H9 (cell line): ENCODE measurements around the gene RXRB. TPM values are rescaled to one million over a fixed set of nuclear protein-coding genes. Genes with fewer than 3 reads are reported as not detected.

ENCODE experiments used
- DNase-seq: peaks from one replicate; pipeline ENCODE4 v3.0.0-alpha.2; 2017
- H2AFZ ChIP-seq: one replicate; pipeline ENCODE4 v1.6.1; 2013; ENCODE audit warnings: mild to moderate bottlenecking, low read length, control low read depth, moderate library complexity
- H2AK5ac ChIP-seq: 2 replicates; pipeline ENCODE4 v1.6.1; 2013; ENCODE audit warnings: low read length, control low read depth, mixed read lengths; ENCODE audit not compliant: insufficient read length
- H2BK120ac ChIP-seq: one replicate; pipeline ENCODE4 v1.6.1; 2013; ENCODE audit warnings: low read depth, mild to moderate bottlenecking, low read length, control low read depth, inconsistent platforms; ENCODE audit not compliant: poor library complexity, severe bottlenecking
- H2BK12ac ChIP-seq: 2 replicates; pipeline ENCODE4 v1.6.1; 2013; ENCODE audit warnings: low read length, control low read depth, mixed read lengths, low read depth; ENCODE audit not compliant: insufficient read length
- H2BK15ac ChIP-seq: 2 replicates; pipeline ENCODE4 v1.6.1; 2013; ENCODE audit warnings: low read depth, low read length, control low read depth
- H2BK20ac ChIP-seq: one replicate; pipeline ENCODE4 v1.6.1; 2013; ENCODE audit warnings: low read depth, mild to moderate bottlenecking, low read length, control low read depth, inconsistent platforms; ENCODE audit not compliant: poor library complexity, severe bottlenecking
- H2BK5ac ChIP-seq: 2 replicates; pipeline ENCODE4 v1.6.1; 2013; ENCODE audit warnings: low read length, control low read depth, mixed read lengths; ENCODE audit not compliant: insufficient read length
- H3K14ac ChIP-seq: 2 replicates; pipeline ENCODE4 v1.6.1; 2013; ENCODE audit warnings: low read length, control low read depth; ENCODE audit not compliant: insufficient read depth
- H3K18ac ChIP-seq: 2 replicates; pipeline ENCODE4 v1.6.1; 2013; ENCODE audit warnings: low read depth, mild to moderate bottlenecking, mixed read lengths, low read length, control low read depth; ENCODE audit not compliant: insufficient read length
- H3K23ac ChIP-seq: 2 replicates; pipeline ENCODE4 v1.6.1; 2013; ENCODE audit warnings: low read length, control low read depth, mixed read lengths, low read depth; ENCODE audit not compliant: insufficient read length
- H3K23me2 ChIP-seq: 2 replicates; pipeline ENCODE4 v1.6.1; 2013; ENCODE audit warnings: low read depth, mild to moderate bottlenecking, mixed read lengths, low read length, control low read depth; ENCODE audit not compliant: insufficient read length, poor library complexity, severe bottlenecking
- H3K27ac ChIP-seq: 2 replicates; pipeline ENCODE4 v1.5.1; 2013; ENCODE audit warnings: low read length, control low read depth, mixed read lengths, low read depth; ENCODE audit not compliant: insufficient read length
- H3K27me3 ChIP-seq: 2 replicates; pipeline ENCODE4 v1.6.1; 2013; ENCODE audit warnings: low read length, control low read depth, inconsistent platforms; ENCODE audit not compliant: insufficient read depth
- H3K4ac ChIP-seq: 2 replicates; pipeline ENCODE4 v1.6.1; 2013; ENCODE audit warnings: low read depth, mild to moderate bottlenecking, control low read depth, inconsistent platforms, low read length, moderate library complexity
- H3K4me1 ChIP-seq: 2 replicates; pipeline ENCODE4 v1.6.1; 2013; ENCODE audit warnings: low read length, control low read depth, inconsistent platforms; ENCODE audit not compliant: insufficient read depth
- H3K4me2 ChIP-seq: 2 replicates; pipeline ENCODE4 v1.6.1; 2013; ENCODE audit warnings: low read length, control low read depth, mixed read lengths; ENCODE audit not compliant: insufficient read length, insufficient read depth
- H3K56ac ChIP-seq: 2 replicates; pipeline ENCODE4 v1.6.1; 2013; ENCODE audit warnings: low read depth, mild to moderate bottlenecking, mixed read lengths, low read length, control low read depth; ENCODE audit not compliant: insufficient read length
- H3K79me1 ChIP-seq: 2 replicates; pipeline ENCODE4 v1.6.1; 2013; ENCODE audit warnings: low read depth, mild to moderate bottlenecking, moderate library complexity, low read length, control low read depth, inconsistent platforms; ENCODE audit not compliant: insufficient read depth, poor library complexity, severe bottlenecking
- H3K79me2 ChIP-seq: 2 replicates; pipeline ENCODE4 v1.6.1; 2013; ENCODE audit warnings: low read length, control low read depth, inconsistent platforms; ENCODE audit not compliant: insufficient read depth
- H3K9ac ChIP-seq: 2 replicates; pipeline ENCODE4 v1.6.1; 2013; ENCODE audit warnings: low read length, control low read depth, mixed read lengths; ENCODE audit not compliant: insufficient read length; ENCODE audit errors: extremely low read depth
- H3K9me3 ChIP-seq: one replicate; pipeline ENCODE4 v1.6.1; 2013; ENCODE audit warnings: low read depth, low read length, inconsistent platforms; ENCODE audit not compliant: control insufficient read depth
- H3T11ph ChIP-seq: one replicate; pipeline ENCODE4 v1.6.1; 2013; ENCODE audit warnings: mild to moderate bottlenecking, low read length, control low read depth, inconsistent platforms
- H4K20me1 ChIP-seq: one replicate; pipeline ENCODE4 v1.6.1; 2013; ENCODE audit not compliant: control insufficient read depth, insufficient read length, insufficient read depth
- H4K5ac ChIP-seq: 2 replicates; pipeline ENCODE4 v1.6.1; 2013; ENCODE audit warnings: low read depth, mild to moderate bottlenecking, mixed read lengths, low read length, control low read depth; ENCODE audit not compliant: insufficient read length
- H4K8ac ChIP-seq: replicated peaks from 2 replicates; pipeline ENCODE4 v1.6.1; 2013; ENCODE audit warnings: low read length, control low read depth, mixed read lengths, low read depth; ENCODE audit not compliant: insufficient read length
- H4K91ac ChIP-seq: 2 replicates; pipeline ENCODE4 v1.6.1; 2013; ENCODE audit warnings: low read depth, mild to moderate bottlenecking, moderate library complexity, mixed read lengths, low read length, control low read depth; ENCODE audit not compliant: insufficient read length
- H3K27ac Mint-ChIP-seq, 3 experiments: 2 replicates in 2 of 3; 3 replicates in 1 of 3; pipeline ENCODE4 v1.8.0; 2020 to 2021; ENCODE audit warnings: mixed read lengths in 3 of 3, mild to moderate bottlenecking in 1 of 3, moderate library complexity in 1 of 3
- H3K27me3 Mint-ChIP-seq: 2 replicates; pipeline ENCODE4 v1.8.0; 2021; ENCODE audit warnings: low read depth, mild to moderate bottlenecking, moderate library complexity, mixed read lengths
- H3K36me3 Mint-ChIP-seq, 3 experiments: 2 replicates in 2 of 3; 3 replicates in 1 of 3; pipeline ENCODE4 v1.8.0; 2020 to 2021; ENCODE audit warnings: low read depth in 3 of 3, mixed read lengths in 3 of 3; ENCODE audit not compliant: insufficient read depth in 1 of 3
- H3K4me1 Mint-ChIP-seq, 2 experiments: 2 replicates each; pipeline ENCODE4 v1.8.0; 2020; ENCODE audit warnings: mixed read lengths in 2 of 2
- H3K4me3 Mint-ChIP-seq, 2 experiments: 2 replicates in 1 of 2; 3 replicates in 1 of 2; pipeline ENCODE4 v1.8.0; 2020 to 2021; ENCODE audit warnings: mild to moderate bottlenecking in 2 of 2, mixed read lengths in 2 of 2, moderate library complexity in 1 of 2
- H3K9me3 Mint-ChIP-seq, 2 experiments: 2 replicates in 1 of 2; 3 replicates in 1 of 2; pipeline ENCODE4 v1.8.0; 2020; ENCODE audit warnings: mild to moderate bottlenecking in 2 of 2, mixed read lengths in 2 of 2, moderate library complexity in 1 of 2
- CTCF ChIP-seq: fragments of 200-600 bp; sonication (generic); conservative IDR thresholded peaks from 3 replicates; pipeline ENCODE4 v1.8.0; 2021; ENCODE audit warnings: antibody characterized with exemption, mild to moderate bottlenecking
- WGBS: extraction: QIAGEN DNeasy Blood & Tissue Kit; methylation state at CpG from one replicate; pipeline ENCODE4 v1.1.7; 2013; ENCODE audit warnings: missing lambda C conversion rate, low lambda C conversion rate, mixed read lengths; ENCODE audit not compliant: insufficient read length; ENCODE audit errors: extremely low coverage; 5-methylcytosine and 5-hydroxymethylcytosine counted together
- total RNA-seq: library from RNA; stranded (reverse); gene quantifications from 2 replicates; pipeline ENCODE4 v1.2.1, GENCODE V29; 2021

RXRB gene
- total RNA-seq, 1 experiment from 2014 or later, result 14.8 TPM

GRCh38 chr6:33160728-33161344 is 39.6 kb downstream of the RXRB start:
- no CpG with 5 or more reads among the region's 13 CpGs for WGBS
- no peak overlapping the region for H3K9ac ChIP-seq

More at GRCh38 chr6:33160728-33161344, 39.6 kb downstream of the RXRB start:
- Histone ChIP-seq H2BK12ac (no peak overlapping the region), H4K20me1 (no peaks in the 10 kb centered on the region), H2BK5ac (no peak overlapping the region), H4K91ac (no peak overlapping the region), H3K18ac (no peak overlapping the region), H3K4me2 (no peak overlapping the region), H3K4me1 (no peaks in the 10 kb centered on the region; the same call in 1 of the 2 replicates), H4K8ac (no peak overlapping the region), H3T11ph (no peak overlapping the region), H3K79me2 (no peaks in the 10 kb centered on the region), H2AFZ (no peak overlapping the region), H3K79me1 (no peaks in the 10 kb centered on the region), H3K4ac (no peak overlapping the region), H3K23ac (no peak overlapping the region), H3K27me3 (peaks cover 2% of the 10 kb centered on the region; the same call in 1 of the 2 replicates), H4K5ac (no peak overlapping the region), H3K9me3 (no peaks in the 10 kb centered on the region), H2BK20ac (no peak overlapping the region), H3K14ac (no peak overlapping the region), H2AK5ac (no peak overlapping the region), H2BK120ac (no peak overlapping the region), H2BK15ac (no peak overlapping the region), H3K23me2 (peaks cover 5% of the 10 kb centered on the region), H3K27ac (no peak overlapping the region), H3K56ac (no peak overlapping the region)
- H3K4me3 Mint-ChIP-seq, result peak overlapping the region; percentile 80 to 88
- H3K27ac Mint-ChIP-seq, result peak overlapping the region in 1 of 3 experiments; percentile 13; a peak in 2 of 7 replicates
- H3K4me1 Mint-ChIP-seq, result peaks cover 23 to 30% of the 10 kb centered on the region in 2 experiments
- H3K27me3 Mint-ChIP-seq, result peaks cover 33% of the 10 kb centered on the region
- TF ChIP-seq CTCF, result no peak
- H3K36me3 Mint-ChIP-seq, result no peaks in the 10 kb centered on the region
- no peaks in the 10 kb centered on the region for H3K9me3 Mint-ChIP-seq
- peak; percentile 75 for DNase-seq
